GM19468 (cell line): ENCODE data around the gene SLC6A1.

Source experiments
- ATAC-seq: cut with Tn5 transposase; IDR thresholded peaks from one replicate; pipeline ENCODE4 v1.9.1; 2021; ENCODE audit warnings: mild to moderate bottlenecking, moderate library complexity, moderate number of reproducible peaks; ENCODE audit not compliant: unreplicated experiment; ENCODE audit errors: extremely low read depth

Gene SLC6A1

GRCh38 chr3:11085093-11085840 is 92.7 kb downstream of the SLC6A1 start:
- no peak for ATAC-seq

GRCh38 chr3:11086856-11087255 is 94.3 kb downstream of the SLC6A1 start:
- no peak for ATAC-seq

GRCh38 chr3:11088066-11088465 is 95.5 kb downstream of the SLC6A1 start:
- ATAC-seq = no peak

GRCh38 chr3:11088831-11089230 is 96.3 kb downstream of the SLC6A1 start:
- ATAC-seq = no peak
